HG03442 (cell line): ENCODE measurements around the gene NOX5.

Source experiments
- ATAC-seq: cut with Tn5 transposase; IDR thresholded peaks from one replicate; pipeline ENCODE4 v1.9.1; 2021; ENCODE audit warnings: mild to moderate bottlenecking, moderate library complexity; ENCODE audit not compliant: unreplicated experiment

The NOX5 gene

DNA sequence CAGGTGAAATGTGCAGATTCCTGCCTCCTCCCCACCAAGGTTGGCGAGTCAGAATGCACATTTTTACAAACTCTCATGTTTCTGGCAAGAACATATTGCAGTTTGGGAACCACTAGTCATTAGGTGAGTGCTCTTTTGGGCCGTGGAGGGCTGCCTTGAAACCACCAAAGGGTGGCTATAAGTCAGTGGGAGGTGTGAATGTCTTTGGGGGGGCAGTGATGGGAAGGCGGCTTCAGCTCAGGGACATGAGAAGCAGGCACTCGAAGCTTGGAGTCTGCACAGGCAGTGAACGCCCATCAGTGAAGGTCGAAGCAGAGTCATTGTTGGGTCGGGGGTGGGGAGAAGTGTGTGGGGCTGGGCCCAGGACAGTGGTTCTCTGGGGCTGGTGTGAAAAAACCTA lies 1.1 kb downstream of the NOX5 start:
- no peak for ATAC-seq

DNA sequence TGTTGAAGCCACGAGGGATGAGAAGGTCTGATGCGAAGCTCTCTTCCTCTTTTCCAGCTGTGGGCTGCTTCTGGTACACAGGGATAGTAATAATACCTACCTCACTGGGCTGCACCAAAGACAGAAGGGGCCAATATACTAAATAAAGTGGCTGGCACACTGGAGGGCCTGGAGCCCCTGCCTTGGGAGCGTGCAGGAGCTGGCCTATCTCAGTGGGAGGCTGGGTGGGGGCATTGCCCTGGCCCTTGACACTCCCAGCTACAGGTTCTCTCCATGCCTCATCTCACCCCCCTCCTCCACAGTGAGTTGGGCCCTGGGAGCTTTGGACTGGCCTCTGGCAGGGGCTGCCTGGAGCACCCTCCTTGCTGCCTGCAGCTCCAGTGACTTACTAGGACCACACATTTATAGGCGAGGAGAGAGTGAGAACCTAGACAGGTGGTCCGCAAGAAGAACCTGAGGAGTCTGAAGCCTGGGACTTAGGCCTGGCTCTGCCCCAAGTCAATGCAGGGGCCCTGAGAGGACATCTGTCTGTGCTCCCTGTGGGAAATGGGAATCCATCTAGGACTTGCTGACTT lies 1.6 kb downstream of the NOX5 start:
- no peak for ATAC-seq

DNA sequence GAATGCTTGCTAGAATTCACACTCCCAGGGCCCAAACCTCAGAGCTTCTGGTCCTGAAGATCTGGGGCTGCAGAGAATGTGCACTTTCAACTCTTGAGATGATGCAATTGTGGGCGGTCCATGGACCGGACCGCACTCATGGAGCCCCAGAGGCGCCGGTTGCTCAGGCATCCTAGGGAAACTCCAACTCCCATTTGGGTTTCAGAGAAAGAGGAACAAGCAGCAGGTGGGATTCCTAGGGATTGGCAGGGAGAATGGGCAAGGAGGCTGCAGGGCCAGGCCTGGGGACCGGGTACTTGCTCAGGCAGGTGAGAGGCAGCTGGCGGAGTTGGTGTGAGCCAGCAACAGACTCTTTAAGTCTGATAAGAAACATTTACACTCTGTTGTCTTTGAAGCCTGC lies 3.5 kb downstream of the NOX5 start:
- no peak for ATAC-seq

DNA sequence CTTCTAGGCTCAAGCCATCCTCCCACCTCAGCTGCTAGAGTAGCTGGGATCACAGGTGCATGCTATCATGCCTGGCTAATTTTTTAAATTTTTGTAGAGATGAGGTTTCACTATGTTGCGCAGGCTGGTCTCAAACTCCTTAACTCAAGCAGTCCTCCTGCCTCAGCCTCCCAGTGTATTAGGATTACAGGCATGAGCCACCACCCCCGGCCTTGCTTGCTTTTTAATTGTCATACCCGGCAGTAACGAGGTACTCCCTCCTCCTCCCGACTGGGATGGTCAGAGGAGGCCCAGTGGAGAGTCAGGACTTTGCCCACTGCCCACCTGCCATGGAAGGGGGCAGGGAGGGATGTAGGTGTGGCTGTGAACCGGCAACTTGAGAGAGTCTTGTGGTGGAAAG lies 4.5 kb downstream of the NOX5 start:
- no peak for ATAC-seq

DNA sequence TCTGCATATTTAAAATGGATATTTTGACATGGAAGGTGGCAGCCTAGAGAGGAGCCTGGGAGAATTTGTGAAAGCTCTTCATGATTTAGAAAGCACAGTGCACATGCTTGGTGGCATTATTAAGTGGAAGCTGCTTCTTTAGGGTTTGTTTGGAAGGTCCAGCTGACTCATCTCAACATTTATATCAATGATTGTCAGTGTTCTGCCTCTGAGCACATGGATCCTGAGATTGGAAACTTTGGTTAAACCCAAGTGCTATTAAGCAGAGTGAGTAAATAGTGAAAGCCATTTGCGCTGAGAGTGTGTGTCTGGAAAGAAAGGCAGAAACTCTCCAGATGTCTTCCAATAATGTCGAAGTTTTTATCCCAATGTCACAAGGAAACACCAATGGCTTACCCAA lies 7.4 kb downstream of the NOX5 start:
- ATAC-seq = no peak

DNA sequence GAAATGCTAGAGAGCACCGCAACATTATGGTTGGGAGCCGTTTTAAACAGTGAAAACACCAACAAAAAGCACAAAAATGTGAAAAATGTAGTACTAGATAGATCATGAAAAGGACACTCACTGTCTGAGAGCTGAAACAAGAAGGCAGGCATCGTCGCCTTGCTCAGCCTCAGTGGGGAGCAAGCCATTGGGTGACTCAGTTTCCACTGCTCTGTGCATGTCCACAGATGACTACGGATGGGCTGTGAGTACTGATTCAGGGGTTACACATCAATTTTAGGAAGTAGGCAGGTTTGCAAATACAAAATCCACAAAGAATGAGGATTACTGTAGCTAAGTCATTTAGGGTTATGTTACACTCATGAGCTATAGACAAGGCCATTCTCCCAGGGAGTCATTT lies 10.8 kb downstream of the NOX5 start:
- ATAC-seq = no peak

DNA sequence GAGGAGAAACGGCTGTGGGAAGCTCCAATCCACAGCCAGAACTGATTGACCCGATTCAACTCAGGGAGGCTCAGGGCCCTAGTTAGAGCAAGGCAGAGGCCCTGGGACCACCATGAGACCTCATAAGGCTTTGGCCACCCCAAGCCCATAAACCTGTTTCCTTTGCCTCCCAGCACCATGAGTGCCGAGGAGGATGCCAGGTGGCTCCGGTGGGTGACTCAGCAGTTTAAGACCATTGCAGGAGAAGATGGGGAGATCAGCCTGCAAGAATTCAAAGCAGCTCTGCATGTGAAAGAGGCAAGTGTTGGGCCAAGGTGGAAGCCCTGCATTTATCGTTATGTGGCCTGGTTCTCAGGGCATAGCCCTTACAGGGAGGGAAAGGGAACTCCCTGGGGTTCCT lies 11.9 kb downstream of the NOX5 start:
- no peak for ATAC-seq

DNA sequence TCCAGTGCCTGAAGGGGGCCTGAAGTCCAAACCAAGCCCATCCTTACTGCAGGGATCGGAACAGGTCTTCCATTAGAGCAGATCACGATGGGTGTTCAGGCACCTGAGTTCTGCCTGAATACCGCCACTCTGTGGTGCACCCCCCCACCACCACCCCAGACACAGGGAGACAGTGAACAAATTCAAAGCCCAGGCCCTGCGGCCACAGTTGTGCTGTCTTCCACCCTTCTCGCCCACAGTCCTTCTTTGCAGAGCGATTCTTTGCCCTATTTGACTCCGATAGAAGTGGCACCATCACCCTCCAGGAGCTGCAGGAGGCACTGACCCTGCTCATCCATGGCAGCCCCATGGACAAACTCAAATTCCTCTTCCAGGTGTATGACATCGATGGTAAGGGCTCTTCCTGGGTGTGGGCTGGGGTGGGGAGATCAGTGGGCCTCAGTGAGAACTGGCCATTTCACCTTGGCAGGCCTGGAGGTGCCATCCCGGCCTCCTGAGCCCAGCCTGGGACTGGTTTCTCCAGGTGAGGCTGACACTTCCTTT lies 13.6 kb downstream of the NOX5 start:
- no peak for ATAC-seq

DNA sequence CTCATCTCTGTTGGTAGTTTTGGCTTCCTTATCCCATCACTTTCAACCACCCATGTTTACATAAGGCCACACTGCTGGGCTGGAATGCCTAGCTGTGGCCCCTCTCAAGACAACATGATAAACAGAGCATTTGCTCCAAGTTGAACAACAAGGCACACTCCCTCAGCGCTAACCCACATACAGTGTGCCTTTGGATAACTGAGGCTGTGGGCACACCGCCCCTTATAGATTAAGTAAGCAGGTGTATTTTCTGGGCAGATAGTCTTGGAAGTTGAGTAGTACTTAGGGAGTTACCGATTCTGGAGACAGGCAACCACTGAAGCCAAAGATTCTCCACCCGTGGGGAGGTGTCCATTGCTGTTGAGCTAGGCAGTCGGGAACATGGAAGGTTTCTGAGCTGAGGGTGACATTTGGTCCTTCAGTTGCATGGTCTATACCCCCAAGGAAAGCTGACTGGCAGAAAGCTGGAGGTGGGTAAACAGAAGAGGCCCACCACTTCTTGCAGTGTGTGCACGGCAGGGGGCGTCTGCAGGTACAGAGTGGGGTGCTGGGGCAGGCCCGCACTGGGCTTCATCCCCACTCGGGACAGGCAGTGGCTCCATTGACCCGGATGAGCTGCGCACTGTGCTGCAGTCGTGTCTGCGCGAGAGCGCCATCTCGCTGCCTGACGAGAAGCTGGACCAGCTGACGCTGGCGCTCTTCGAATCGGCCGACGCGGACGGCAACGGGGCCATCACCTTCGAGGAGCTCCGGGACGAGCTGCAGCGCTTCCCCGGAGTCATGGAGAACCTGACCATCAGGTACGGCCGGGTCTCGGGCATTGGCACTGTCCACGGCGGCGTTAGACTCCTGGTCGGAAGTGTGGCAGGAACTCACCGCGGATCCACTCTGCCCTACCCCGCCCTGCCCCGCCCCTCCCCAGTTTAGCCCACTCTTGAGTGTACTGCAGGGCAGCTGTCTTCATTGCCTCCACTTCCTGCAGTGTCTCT lies 16.8 kb downstream of the NOX5 start:
- ATAC-seq = no peak

DNA sequence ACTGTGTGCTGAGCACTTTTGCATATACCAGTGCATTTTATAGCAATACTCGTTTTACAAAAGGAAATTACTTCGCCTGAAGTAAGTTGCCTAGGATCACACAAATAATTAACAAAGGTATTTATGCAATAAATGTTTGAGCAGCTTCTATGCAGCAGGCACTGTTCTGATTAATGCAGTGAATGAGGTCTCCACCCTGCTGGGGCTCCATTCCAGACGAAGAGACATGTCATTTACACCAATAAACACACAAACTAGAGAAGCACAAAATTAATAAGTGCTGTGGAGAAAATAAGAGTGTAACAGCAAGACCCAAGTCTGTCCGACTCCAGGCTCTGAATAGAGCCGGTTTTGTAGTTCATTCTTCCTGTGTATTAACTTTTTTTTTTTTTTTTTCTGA lies 17.5 kb downstream of the NOX5 start:
- no peak for ATAC-seq

DNA sequence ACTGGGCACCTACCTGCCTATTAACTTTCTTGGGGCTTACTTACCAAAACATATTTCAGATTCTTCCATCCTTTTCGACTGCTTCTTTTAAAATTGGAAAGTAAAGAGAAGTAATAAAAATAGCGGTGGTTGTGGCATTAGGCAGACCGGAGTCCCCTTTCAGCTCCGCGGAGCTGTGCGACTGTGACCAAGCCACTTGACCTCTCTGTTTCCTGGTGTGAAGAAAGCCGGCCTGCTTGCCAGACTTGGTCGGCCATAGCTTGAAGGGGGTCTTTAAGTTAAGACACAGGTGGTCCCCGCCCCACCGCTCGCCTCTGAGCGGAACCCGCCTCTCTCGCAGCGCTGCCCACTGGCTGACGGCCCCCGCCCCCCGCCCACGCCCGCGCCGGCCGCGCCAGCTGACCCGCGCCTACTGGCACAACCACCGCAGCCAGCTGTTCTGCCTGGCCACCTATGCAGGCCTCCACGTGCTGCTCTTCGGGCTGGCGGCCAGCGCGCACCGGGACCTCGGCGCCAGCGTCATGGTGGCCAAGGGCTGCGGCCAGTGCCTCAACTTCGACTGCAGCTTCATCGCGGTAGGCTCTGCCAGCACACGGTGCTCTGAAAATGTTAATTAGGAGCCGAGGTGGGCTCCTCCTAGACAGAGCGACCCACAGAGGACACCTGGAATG lies 18.3 kb downstream of the NOX5 start:
- no peak for ATAC-seq

DNA sequence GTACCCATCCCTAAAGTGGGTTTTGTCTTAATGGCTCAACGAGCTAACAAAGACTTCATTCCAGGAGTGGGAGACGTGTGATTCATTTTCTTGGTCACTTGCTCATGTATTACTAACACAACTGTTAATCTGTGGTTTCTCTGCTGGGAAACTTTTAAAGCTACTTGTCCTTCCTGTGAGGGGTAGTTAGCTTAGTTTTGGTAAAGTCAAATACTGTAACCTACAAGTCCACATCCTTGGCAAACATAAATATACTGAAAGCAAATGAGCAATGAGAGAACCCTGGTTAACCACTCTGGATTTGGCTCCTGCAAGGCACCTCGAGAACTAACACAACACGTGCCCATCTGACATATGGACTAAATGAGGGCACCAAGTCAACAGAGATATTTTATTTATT lies 19.9 kb downstream of the NOX5 start:
- no peak for ATAC-seq

DNA sequence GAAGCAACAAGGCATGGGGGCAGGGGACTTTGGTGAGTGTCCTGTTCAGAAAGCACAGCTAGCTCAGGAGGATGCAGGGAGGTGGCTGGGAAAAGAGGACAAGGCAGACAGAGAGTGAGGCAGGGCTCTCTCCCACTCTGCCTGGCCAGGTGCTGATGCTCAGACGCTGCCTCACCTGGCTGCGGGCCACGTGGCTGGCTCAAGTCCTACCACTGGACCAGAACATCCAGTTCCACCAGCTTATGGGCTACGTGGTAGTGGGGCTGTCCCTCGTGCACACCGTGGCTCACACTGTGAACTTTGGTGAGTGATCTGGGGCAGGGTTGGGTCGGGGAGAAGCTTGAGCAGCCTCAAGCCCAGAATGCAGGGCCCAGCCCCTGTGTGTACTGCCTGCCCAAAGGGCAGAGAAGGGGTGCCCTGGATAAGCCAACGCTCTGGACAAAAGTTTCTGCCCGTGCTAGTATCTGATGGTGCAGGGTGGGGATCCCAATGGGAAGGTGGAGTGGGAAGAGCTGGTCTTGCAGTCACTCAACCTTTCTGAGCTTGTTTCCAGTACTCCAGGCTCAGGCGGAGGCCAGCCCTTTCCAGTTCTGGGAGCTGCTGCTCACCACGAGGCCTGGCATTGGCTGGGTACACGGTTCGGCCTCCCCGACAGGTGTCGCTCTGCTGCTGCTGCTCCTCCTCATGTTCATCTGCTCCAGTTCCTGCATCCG lies 20.9 kb downstream of the NOX5 start:
- no peak for ATAC-seq

DNA sequence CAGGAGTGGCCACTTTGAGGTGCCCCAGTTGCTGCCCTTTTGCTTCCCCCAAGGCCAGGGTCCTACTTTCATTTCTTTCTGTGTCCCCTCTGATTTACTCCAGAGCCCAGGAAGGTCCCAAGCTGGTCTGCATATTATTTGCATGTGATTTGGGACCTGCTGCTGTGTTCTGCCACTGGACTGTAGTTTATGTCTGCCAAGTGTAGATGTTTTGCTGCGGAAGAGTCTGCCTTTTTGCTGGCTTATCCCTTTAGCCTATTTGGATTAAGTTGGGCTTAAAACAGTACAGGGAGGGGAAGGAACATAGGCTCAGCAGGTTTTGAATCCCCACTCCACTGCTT lies 21.4 kb downstream of the NOX5 start:
- no peak for ATAC-seq

DNA sequence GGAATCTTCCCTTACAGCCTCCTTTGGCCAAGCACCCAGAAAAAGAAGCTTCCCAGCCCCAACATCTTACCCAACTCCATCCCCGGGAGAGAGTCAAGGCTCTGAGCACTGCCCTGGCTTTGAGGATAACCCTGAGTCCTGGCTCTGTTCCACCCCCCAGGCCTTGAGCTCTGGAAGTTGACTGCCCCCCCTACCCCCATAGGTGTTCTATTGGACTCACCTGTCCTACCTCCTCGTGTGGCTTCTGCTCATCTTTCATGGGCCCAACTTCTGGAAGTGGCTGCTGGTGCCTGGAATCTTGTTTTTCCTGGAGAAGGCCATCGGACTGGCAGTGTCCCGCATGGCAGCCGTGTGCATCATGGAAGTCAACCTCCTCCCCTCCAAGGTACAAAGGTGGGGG lies 22.3 kb downstream of the NOX5 start:
- no peak for ATAC-seq

DNA sequence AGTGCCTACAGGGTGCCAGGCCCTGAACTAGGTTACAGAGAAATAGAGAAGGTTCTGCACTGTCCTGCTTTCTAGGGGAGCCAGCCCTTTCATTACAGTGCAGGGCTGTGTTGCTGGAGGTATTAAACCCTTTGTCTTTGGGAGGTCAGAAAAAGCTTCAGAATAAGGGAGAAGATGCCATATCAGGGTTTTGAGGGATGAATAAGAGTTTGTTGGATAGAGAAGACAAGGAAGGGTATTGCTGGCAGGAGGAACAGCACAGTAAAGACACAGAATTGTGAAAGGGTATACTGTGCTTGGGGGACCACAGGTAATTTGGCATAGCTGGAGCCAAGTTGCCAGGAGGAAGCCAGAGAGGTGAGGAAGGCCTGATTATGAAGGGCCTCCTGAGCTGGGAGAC lies 23.0 kb downstream of the NOX5 start:
- no peak for ATAC-seq

DNA sequence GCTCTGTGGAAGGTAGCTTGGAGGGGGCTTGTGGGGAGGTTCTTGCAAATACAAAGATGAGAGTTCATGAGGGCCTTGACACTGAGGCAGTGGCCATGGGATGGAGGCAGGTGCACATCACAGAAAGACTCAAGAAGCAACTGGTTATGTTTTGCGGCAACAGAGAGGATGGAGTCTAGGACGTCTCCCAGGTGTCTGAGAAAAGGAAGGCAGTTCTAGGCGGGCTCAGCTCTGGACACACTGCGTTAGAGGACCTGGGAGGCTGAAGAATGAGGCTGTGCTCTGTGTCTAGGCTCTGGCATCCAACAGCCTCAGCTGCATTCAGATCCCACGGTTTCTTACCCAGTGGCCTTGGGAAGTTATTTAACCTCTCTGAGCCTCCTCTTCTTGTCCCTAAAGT lies 23.5 kb downstream of the NOX5 start:
- ATAC-seq = no peak

DNA sequence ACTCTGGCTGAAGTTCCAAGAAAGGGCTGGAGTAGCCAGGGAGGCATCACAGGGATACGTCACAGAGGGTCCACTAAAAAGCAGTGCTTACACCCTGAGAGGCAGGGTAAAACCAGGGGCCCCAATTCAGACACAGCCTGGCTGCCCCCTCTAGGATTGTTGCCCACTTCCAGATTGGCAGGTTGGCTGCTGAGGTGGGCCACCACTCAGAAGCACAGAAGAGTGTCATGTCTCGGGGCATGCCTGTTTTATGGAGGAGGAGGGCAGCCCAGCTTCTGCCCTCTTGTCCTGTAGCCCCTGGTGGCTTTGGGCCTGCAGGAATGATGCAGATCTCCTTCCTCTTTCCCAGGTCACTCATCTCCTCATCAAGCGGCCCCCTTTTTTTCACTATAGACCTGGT lies 24.0 kb downstream of the NOX5 start:
- ATAC-seq = no peak

DNA sequence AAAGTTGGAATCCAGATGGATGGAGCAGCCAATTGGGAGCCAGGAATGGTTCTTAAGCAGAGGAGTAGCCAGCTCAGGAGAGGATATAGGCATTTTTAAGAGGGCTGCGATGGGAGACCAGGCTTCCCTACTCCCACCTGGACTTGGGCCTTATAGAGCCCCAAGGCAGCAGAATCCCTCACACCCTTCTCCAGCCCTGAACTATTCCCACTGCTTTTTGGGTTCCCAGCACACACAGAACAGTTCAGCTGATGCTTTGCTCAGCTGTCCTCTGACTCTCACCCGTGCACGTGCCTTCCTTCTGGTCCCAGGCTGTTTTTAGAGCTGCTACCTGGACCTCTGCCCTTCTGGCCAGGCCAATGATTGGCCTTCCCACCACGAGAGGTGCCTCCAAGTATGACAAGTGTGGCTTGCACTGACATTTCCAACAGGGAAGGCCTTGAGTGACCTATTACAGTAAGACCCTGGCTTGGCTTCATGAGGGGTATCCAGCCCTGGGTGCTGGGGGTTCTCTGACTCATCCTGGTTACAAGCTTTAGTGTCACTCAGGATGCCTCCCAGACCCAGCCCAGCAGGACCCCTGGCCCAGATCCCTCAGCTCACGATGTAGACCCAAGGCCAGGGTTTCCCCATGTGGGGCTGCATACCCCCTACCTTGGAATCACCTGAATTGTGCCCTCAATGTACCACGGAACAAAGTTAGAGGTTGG lies 25.2 kb downstream of the NOX5 start:
- ATAC-seq = no peak

DNA sequence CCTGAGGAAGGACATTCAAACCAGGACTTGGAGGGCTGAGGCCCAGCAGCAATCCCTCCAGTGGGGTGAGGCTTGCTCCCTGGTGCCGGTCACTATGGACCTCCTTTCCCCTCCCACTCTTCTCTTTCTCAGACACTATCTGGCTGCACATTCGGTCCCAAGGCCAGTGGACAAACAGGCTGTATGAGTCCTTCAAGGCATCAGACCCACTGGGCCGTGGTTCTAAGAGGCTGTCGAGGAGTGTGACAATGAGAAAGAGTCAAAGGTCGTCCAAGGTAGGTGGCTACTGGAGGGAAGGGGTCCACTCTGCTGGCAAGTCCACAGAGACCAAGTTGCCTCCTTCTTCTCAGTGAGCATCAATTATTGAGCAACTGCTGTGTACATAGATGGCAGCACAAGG lies 28.0 kb downstream of the NOX5 start:
- no peak for ATAC-seq

DNA sequence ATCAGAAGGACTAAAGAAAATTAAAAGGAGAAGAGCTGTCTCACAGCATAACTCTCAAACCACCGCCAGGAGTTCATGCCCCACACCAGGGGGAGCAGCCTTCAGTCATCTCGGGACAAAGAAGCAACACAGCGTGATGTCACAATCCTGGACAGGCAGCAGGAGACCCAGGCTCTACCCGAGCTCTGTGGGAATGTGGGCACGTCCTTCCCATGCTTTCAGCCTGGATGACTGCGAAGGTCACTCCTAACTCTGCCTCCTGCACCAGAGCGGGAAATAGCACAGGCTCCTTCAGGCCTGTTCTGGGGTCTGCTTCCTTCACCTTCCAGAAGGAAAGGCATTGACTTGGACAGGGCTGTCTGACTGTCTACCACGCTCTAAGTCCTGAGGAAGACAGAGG lies 31.3 kb downstream of the NOX5 start:
- no peak for ATAC-seq
